NCI-H82 (cell line): ENCODE data around the gene CLSTN1.
"Not testable (repeated sequence)": the region's sequence is repeated elsewhere in the genome, so short reads cannot be mapped to it uniquely, and the experiment has no call there.

Experiments used
- DNase-seq: peaks from one replicate; lab custom pipeline; 2025; lab: John Stamatoyannopoulos, UW

CLSTN1 gene

GRCh38 chr1:9762446-9762845, 61.3 kb downstream of the CLSTN1 start:
- DNase-seq, result not testable (repeated sequence)

GRCh38 chr1:9761855-9762254, 61.9 kb downstream of the CLSTN1 start:
- DNase-seq, result no peak

DNA sequence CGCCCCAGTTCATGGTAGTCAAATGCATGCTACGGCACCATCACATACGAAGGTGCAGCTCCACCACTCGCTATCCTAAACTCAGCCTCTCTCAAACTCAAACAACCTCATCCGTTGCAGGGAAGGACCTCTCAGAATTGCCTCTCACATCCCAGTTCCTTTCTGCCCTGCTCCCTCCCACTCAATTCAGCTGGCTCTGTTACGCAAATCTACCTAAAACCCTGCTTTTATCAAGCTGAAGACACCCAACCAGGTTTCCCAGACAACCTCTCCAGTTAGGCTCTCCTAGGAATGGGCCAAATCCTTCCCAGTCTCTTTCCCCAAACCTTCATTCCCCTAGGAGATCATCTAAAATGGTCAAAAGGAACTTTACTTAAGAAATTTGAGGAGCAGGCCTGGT, 62.9 kb downstream of the CLSTN1 start:
- DNase-seq, result no peak

DNA sequence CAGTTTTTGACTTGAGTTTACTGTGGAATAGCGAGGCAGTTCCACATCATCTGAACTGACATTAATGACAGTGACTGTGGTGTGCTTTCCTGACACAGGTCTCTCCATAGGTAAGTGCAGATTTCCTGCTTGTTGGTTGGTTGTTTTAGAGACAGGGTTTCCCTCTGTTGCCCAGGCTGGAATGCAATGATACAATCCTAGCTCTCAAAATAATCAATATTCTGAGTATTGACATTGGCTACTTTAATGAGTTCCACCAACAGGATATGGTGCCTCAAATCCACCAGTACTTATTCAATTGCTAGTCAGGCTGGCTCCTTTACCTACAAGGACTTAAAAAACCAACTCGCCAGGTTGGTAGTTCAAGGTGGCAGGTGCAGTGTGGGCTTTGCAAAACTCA, 63.8 kb downstream of the CLSTN1 start:
- no peak for DNase-seq

DNA sequence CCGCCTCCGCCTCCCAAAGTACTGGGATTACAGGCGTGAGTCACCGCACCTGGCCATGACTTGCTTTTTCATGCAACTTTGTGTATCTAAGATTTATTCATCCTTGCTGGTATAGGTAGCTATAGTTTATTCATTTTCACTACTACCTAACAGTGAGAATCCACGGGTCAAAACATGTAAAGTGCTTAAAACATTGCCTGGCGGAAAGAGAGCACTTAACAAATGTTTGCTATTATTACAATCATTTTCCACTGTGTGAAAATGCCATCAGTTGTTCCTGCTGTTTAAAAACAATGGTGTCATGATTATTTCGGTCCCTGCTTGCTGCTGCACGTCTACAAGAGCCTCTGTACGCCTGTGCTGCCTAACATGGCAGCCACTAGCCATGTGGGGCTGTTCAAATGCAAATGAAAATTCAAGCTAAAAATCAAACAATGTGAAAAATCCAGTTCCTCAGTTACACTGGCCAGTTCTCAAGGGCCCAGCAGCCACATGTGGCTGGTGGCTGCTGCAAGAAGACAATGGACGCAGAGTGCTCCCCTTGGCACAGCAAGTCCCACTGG, 65.1 kb downstream of the CLSTN1 start:
- DNase-seq, result no peak

- no peak for DNase-seq
These were observed 68.2 kb downstream of the CLSTN1 start for GRCh38 chr1:9755441-9755995.

DNA sequence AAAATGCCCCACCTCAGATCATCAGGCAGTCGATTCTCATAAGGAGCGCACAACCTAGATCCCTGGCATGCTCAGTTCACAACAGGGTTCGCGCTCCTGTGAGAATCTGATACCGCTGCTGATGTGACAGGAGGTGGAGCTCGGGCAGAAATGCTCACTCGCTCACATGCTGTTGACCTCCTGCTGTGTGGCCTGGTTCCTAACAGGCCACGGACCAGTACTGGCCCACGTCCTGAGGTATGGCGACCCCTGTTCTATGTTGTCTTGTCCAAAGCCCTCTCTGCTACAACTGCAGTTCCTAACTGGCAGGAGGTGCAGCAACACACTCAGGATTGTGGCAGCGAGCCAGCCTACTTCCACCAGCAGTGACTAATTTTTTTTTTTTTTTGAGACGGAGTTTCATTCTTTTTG, 70.6 kb downstream of the CLSTN1 start:
- no peak for DNase-seq

GRCh38 chr1:9751971-9752370, 71.8 kb downstream of the CLSTN1 start:
- no peak for DNase-seq

DNA sequence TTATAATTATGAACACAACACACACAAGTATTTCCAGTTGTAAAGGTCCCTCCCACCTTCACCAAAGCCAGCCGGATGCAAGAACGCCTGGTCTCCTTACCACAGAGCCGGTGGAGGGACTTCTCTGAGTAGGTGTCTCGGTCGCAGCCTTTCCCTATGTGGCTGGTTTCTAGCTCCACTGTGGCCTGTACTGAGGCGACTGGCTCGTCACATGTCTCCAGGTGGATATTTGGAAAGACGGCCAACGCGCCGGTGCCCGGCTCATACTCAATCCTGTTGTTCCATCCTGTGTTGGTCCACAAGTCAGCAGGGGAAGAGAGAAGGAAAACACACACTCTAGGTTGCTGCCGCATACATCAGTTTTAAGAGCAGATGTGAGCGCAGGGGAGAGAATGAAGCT, 74.4 kb downstream of the CLSTN1 start:
- DNase-seq, result no peak

DNA sequence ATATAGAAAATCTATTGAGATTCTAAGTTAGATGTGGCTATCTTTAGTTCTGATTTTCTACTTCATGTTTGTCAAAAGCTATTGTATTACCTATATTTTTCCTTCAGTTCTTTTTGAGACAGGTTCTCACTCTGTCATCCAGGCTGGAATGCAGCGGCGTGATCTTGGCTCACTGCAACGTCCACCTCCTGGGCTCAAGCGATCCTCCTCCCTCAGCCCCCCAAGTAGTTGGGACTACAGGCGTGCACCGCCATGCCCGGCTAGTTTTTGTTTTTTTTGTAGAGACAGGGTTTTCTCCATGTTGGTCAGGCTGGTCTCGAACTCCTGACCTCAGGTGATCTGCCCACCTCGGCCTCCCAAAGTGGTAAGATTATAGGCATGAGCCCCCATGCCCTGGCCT, 75.4 kb downstream of the CLSTN1 start:
- not testable (repeated sequence) for DNase-seq

GRCh38 chr1:9746651-9747050, 77.1 kb downstream of the CLSTN1 start:
- no peak for DNase-seq

DNA sequence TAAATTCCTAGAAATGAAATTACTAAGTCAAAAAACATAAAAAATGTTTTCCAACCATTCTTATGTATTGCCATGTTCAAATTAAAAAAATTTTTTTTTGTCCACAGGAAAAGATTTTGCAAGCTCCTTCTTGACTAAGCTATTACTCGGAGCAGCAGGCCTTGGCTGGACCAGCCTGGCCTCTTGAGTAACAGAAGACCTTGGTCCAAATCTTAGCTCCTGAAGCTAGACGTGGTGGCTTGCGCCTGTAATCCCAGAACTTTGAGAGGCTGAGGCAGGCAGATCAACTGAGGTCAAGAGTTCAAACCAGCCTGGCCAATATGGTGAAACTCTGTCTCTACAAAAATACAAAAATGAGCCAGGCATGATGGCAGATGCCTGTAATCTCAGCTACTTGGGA, 77.6 kb downstream of the CLSTN1 start:
- DNase-seq, result no peak

- DNase-seq, result no peak
These were observed 79.5 kb downstream of the CLSTN1 start for GRCh38 chr1:9744106-9744799.

DNA sequence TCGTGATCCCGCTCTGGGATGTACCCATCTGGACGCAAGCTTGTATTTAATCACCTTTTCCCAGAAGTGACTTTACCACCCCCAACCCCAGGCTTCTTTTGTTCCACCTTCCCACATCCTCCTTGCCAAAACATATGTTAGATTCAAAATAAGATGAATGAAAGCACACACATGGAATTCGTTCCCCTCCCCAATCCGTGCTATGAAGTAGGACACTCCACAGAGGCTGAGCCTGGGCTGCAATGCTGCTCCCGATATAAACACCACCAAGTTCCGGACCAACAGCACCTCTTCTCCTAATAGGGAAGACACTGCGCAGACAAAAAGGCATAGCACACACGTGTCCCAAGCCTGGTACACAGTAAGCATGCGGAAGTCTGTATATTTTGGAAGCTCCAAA, 86.1 kb downstream of the CLSTN1 start:
- no peak for DNase-seq

- DNase-seq, result no peak
These were observed 86.7 kb downstream of the CLSTN1 start for GRCh38 chr1:9737057-9737456.

DNA sequence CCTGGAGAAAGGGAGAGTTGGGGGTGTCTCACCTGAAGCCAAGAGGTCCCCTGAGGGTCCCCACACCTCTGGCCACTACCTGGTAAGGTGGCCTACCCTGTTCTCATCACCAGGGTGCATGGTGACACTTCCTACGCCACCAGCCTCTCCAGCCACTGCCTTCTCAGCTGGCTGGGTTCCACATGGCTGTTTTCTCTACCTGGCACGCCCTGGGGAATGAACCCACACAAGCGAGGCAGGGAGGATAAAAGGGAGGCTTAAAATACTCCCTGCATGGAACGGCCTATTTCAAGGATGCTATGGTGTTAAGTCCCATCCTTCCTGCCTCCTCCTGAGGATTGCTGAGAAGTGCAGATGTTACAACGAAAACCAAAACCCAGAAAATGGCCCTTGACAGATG, 87.5 kb downstream of the CLSTN1 start:
- no peak for DNase-seq

DNA sequence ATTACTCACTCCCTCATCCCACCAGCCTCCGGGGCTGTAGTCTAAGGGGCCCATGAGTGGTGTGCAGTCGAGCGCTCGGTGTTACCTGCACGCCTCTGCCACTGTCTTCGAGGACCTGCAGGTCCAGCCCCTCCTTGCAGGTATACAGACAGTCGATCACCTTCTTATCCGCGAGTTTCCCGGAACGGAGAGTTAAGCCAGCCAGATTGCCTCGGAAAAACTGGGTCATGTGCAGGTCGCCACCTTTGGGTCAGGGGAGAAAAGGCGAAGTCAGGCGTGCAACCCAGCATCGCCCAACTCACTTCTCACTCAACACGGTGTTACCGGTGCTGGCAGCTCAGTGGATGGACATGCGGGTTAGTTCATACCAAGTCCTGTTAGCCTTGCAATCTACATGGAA, 88.0 kb downstream of the CLSTN1 start:
- DNase-seq, result no peak

DNA sequence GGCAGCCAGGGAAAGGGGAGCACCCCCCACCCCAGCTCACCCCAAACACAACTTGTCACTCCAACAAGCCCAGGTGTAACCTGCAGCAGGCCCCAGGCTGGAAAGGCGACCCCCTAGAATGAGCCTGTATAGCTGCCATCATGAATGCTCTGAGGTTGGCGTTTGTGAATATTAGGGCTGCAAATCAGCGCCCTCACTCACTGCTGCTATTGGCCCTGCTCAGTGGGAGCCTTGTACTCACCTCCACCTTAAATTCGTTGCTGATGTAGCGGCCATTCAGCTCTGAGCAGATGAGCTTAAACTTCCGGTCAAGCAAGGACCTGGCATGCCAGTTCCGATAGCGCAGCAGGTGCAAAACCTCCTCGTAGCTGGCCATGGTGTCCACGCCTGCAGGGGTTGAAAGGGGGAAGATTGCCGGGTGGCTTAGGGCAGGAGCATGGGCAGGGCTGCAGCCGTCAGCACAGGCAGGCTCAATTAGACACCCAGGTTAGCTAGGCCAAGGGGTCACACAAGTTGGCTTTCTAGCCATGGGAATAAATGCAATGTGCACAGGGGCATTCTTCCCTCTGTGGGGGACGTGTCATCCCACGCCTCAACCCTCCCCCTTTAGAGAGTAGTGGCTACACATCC, 90.5 kb downstream of the CLSTN1 start:
- DNase-seq, result no peak

DNA sequence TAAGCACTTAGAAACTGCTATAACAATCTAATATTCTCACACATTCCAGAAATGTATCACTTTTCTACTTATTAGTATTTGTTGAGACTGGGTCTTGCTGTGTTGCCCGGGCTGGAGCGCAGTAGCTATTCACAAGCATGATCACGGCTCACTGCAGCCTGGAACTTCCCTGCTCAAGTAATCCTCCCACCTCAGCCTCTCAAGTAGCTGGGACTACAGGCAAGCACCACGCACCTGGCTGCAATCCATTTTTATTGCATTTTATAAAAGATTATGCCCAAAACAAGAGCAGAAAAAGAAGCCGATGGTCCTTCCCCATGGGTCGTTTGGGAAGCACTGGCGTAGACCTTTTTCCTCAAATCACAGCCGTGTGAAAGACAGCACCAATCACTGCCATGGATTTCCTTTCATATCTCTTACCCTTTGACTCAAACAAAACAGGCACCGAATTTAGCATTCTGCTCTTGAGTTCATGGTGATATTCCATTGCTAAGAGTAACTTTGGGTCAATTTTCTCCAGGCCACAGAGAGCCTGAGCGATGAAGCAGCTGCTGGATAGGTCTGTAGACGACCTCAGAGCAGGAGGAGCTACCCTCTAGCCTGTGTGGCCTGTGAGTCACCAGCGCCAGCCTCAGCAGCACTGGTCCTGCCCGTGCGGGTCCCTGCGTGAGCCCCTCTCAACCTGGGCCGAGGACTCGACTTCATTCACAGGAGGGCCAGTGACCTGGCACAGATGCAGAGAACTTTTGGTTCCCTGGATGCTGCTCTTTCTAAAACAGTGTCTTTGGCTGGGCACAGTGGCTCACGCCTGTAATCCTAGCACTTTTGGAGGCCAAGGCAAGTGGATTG, 91.4 kb downstream of the CLSTN1 start:
- no peak for DNase-seq

- no peak for DNase-seq
These were observed 92.2 kb downstream of the CLSTN1 start for GRCh38 chr1:9731561-9731960.

DNA sequence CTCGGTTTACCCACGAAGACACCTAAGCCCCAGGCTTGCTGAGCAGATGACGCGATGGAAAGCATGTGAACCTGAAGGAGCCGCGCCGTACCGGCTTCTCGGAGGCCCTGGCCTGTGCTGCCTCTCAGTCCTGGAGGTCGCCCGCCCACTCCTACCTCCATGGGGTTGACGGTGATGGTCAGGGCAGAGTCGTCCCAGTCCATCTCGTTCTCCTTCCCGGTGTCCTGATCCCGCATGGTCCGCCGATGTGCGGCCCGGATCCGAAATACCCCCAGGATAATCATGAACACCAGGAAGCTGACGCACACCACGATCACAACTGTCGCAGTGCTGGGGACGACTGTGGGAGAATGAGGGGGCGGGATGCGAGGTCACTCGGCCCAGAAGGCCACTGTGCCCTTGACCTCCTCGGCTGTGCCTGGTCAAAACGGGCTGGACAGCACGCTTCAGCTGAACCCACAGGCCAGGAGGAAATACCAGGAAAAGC, 92.7 kb downstream of the CLSTN1 start:
- DNase-seq, result no peak
